Ecto neural progenitor cell (in vitro differentiated cells): ENCODE measurements around the gene GAB2.
"Not testable (repeated sequence)": the region's sequence is repeated elsewhere in the genome, so short reads cannot be mapped to it uniquely, and the experiment has no call there.

ENCODE experiments used
- DNase-seq: peaks from one replicate; pipeline ENCODE4 v3.0.0-alpha.2; 2018; ENCODE audit warnings: low spot score

The GAB2 gene

DNA sequence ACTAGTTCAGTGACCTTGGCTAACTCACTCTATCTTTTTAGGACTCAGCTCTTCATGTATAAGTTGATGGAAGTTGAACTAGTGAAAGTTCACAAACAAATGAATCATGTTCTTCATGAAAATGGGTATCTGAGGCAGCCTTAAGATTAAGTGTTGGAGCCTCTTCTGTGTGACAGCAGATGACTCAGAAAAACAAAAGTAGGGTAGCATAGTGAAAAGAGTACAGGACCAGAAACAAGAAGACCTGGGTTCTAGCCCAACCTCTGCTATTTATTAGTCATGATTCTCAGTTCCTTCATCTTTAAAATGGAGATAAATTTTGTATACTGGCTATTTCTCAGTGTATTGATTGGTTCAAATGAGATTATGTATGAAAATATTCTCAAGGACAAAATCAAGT, 168.7 kb downstream of the GAB2 start:
- DNase-seq, result no peak

DNA sequence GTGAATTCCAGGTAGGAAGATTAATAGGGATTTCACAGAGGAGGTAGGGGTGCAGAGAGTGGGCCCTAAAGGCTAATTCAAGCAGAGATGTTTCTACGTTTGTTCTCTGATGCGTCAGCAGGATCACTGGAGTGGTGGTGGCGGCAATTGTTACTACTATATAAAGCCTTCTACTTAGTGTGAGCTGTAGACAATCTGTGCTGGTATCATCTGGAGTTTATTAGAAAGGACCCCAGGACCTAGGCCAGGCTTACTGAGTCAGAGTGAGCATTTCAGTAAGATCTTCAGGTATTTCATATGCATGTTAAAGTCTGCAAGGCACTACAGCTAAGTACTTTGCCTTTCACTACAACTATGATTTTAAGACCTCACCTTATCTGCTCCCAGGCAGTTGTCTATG, 169.4 kb downstream of the GAB2 start:
- DNase-seq, result no peak

DNA sequence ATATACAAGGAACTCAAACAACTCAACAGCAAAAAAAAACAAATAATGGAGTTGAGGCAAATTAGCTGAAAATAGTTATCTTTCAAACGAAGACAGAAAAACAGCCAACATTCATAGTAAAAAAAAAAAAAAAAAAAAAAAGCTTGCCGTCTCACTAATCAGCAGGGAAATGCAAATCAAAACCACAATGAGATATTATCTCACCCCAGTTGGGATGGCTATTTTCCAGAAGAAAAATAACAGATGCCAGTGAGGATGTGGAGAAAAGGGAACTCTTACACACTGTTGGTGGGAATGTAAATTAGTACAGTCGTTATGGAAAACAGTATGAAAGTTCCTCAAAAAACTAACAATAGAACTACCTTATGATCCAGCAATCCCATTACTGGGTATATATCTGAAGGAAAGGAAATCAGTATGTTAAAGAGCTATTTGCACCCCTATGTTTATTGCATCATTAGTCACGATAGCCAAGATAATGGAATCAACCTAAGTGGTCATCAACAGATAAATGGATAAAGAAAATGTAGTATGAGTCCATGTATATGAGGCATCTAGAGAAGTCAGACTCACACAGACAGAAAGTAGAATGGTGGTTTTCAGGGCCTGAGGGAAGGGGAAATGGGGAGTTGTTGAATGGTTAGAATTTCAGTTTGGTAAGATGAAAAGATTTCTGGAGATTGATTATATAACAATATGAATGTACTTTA, 172.9 kb downstream of the GAB2 start:
- DNase-seq, result no peak

DNA sequence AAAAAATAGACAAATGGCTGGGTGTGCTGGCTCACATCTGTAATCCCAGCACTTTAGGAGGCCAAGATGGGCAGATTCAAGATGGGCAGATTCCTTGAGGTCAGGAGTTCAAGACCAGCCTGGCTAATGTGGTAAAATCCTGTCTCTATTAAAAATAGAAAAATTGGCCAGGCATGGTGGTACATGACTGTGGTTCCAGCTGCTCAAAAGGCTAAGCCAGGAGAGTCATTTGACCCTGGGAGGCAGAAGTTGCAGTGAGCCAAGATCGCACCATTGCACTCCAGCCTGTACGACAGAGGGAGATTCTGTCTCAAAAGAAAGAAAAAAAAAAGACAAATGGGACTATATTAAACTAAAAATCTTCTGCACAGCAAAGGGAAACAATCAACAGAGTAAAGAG, 173.5 kb downstream of the GAB2 start:
- DNase-seq, result no peak

DNA sequence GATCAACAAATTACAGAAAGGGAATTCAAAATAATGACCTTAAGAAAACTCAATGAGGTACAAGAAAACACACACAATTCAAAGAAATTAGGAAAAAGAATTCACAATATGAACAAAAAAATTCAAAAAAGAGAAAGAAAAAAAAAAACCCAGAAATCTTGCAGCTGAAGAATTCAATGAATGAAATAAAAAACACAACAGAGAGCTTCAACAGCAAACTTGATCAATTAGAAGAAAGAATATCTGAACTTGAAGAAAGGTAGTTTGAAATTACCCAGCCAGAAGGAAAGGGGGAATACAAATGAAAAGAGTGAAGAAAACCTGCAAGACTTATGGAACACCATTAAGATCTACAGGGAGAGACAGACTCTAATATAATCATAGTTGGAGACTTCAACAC, 176.1 kb downstream of the GAB2 start:
- DNase-seq, result no peak

DNA sequence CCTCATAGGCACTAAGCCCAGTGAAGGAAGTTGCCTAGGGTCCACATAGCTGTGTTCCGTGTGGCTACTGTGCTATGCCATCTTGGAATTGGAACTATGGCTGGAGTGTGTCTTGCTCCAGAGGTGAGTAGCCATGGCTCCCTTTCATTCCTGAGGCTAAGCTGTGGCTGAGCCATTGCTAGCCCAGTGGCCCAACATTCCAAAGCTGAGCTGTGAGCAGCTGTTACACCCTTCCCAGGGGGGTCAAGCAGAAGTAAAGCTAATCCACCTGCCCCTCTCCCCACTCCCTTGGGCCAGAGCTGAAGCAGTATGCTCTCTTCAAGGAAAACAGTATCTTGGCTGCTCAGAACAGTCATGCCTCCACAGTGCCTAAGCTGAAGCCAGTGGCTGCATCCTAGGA, 177.8 kb downstream of the GAB2 start:
- no peak for DNase-seq

GRCh38 chr11:78237293-78238046, 180.2 kb downstream of the GAB2 start:
- DNase-seq, result no peak

GRCh38 chr11:78234006-78234405, 183.6 kb downstream of the GAB2 start:
- no peak for DNase-seq

DNA sequence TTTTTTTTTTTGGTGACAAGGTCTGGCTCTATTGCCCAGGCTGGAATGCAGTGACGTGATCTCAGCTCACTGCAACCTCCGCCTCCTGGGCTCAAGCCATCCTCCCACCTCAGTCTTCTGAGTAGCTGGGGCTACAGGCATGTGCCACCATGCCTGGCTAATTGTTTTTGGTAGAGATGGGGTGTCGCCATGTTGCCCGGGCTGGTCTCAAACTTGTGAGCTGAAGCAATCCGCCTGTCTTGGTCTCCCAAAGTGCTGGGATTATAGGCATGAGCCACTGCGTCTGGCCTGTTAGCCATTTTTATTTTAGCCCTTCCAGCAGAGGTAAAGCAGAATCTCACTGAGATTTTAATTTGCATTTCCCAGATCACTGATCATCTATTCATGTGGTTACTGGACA, 184.6 kb downstream of the GAB2 start:
- DNase-seq, result not testable (repeated sequence)

- DNase-seq, result no peak
Observed at GRCh38 chr11:78231962-78232501, 185.6 kb downstream of the GAB2 start.

- no peak for DNase-seq
Observed at GRCh38 chr11:78230161-78230877, 187.3 kb downstream of the GAB2 start.

DNA sequence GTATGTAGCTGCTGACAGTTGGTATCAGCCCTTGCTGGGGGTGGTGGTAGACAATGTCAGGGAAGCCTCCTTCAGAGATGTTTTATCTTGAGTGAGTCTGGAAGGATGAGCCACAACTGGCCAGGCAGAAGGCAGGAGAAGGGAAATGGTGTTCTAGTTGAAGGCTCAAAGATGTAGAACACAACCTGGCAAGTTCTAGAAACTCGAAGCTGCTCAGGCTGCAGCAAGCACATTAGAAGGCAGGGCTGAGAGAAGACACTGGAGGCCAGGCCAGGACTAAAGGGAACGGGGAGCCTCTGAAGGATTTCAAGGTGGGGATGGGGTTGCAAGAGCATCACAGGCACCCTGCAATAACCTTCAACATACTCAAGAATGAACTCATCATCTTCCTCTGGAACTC, 188.5 kb downstream of the GAB2 start:
- no peak for DNase-seq

GRCh38 chr11:78228467-78228866, 189.2 kb downstream of the GAB2 start:
- DNase-seq, result no peak

- DNase-seq, result no peak
Observed at GRCh38 chr11:78227921-78228320, 189.7 kb downstream of the GAB2 start.

- DNase-seq, result no peak
Observed at GRCh38 chr11:78226684-78227680, 190.6 kb downstream of the GAB2 start.

GRCh38 chr11:78224906-78225420, 192.7 kb downstream of the GAB2 start:
- DNase-seq, result no peak

DNA sequence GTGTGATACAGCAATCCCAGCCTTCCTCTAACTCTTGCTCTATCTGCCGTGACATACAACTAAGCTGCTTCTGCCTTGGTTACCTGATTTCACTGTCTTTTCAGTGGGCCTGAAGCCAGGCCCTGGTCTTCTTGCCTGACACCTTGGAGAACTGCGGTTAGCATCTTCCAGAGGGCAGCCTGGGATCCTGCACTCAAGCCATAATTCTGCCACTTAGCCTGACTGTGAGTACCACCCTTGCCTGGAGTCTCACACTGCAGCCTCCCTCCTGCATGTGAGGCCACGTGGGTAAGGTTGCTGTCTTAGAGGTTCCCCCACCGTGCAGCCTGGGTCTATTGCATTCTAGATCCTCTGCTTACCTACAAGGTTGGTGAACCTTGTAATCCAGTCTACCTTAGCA, 193.1 kb downstream of the GAB2 start:
- no peak for DNase-seq

GRCh38 chr11:78223320-78223954, 194.2 kb downstream of the GAB2 start:
- no peak for DNase-seq

GRCh38 chr11:78222726-78223125, 194.9 kb downstream of the GAB2 start:
- DNase-seq, result not testable (repeated sequence)

DNA sequence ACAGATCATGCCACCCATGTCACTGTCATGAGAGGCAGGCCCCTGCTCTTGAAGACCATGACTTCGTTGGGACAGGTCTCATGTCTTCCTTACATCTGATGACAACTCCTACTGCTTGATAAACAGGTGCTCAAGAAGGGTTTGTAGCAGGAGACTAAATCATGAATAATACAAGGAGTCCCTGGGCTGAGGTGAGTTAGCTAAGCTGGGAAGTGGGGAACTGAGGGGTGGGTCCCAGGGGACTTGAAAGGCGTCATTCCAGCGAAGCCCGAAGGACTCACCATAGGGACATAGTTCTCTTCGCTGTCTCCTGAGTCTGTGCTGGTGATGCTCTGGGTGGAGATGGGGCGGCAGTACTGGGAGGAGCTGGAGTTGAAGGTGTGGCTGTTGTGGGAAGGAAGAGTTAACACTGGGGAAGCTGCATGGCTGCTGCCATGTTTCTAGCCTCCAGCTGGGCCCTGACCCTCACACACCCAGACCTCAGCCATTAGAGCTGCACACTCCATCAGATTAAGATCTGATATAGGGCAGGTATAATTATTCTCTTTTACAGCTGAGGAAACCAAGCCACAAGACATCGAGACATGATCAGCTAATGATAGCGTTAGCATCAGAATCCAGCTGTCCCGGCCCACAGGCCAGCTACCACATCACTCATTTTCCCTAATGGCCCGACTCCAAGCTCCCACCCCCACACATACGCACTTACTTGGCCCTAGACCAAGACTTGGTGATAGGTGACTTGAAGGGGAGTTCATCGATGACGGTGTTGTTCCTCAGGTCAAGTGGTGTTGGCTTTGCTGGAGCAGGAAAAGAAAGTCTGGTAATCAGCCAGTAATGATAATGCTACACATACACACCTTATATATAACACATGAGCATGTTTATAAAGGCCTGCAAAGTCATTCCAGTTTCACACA, 196.0 kb downstream of the GAB2 start:
- DNase-seq, result peak; percentile 25
